Fibroblast of villous mesenchyme (primary cell): ENCODE results near the gene PRLHR. TPM values are rescaled to one million over a fixed set of nuclear protein-coding genes. Genes with fewer than 3 reads are reported as not detected.

Experiments used
- DNase-seq: peaks from one replicate; pipeline ENCODE4 v3.0.0-alpha.2; 2010; ENCODE audit warnings: low read depth
- H3K4me3 ChIP-seq: 2 replicates; pipeline ENCODE4 v1.5.1; 2011; ENCODE audit warnings: low read depth, mild to moderate bottlenecking, low read length
- total RNA-seq: library from RNA; depleted of rRNA; stranded (reverse); fragments of >200 nt; gene quantifications from 2 replicates; pipeline ENCODE4 v1.2.3, GENCODE V29; 2012
- TF ChIP-seq, protein P1 (sequence below): IDR thresholded peaks from 2 replicates; pipeline ENCODE4 v1.5.1; 2012; ENCODE audit warnings: low read depth, mild to moderate bottlenecking, low read length; ENCODE audit not compliant: insufficient read depth

PRLHR gene
- total RNA-seq, 1 donor, result not detected

DNA sequence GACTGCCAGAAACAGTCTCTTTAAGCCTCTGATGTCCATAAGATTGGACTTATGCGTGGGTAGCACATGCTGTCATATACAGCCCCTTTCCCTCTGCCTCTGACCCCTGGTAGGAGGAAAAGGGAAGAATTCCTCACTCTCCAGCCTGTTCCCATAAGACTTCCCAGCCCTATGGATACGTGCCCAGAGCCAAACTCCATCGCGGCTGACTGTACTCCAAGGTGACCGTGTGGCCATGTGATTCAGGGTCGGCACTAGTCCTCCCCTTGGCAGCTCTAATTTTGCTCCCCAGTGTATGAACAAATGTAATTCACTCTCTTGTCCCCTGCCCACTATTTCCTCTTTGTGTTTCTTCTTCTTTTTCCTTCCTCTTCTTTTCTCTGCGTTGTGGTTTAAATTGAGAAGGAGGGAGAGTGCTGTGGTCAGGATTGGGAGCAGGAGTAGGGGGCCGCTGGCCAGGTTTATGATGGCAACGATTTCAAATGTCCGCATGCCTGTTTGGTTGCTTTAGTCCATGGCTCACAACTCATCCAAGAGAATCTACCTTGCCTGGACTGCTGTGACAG, 43.8 kb downstream of the PRLHR start:
- no peak overlapping the region for H3K4me3 ChIP-seq
- DNase-seq, result no peak
- TF ChIP-seq, protein P1, sequence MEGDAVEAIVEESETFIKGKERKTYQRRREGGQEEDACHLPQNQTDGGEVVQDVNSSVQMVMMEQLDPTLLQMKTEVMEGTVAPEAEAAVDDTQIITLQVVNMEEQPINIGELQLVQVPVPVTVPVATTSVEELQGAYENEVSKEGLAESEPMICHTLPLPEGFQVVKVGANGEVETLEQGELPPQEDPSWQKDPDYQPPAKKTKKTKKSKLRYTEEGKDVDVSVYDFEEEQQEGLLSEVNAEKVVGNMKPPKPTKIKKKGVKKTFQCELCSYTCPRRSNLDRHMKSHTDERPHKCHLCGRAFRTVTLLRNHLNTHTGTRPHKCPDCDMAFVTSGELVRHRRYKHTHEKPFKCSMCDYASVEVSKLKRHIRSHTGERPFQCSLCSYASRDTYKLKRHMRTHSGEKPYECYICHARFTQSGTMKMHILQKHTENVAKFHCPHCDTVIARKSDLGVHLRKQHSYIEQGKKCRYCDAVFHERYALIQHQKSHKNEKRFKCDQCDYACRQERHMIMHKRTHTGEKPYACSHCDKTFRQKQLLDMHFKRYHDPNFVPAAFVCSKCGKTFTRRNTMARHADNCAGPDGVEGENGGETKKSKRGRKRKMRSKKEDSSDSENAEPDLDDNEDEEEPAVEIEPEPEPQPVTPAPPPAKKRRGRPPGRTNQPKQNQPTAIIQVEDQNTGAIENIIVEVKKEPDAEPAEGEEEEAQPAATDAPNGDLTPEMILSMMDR, result no peak

DNA sequence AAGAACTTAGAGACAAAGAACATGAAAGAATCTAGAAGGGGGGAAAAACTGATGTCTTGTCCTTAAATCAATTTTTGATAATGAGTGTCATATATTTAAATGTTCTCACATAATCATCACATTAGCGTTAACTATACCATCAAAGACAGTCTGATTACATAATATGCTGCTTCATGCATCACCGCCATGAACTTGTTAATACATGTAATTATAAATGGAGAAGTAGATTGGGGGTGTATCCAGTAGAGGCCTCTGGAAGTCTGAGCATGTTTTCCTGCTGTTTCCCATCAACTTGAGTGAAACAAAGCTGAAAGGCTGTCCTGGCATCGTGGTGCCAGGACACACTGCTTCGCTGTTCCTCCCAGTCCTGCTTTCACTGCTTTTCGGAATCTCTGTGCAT, 48.2 kb downstream of the PRLHR start:
- DNase-seq, result no peak
- no peak overlapping the region for H3K4me3 ChIP-seq
- TF ChIP-seq, protein P1, result no peak

DNA sequence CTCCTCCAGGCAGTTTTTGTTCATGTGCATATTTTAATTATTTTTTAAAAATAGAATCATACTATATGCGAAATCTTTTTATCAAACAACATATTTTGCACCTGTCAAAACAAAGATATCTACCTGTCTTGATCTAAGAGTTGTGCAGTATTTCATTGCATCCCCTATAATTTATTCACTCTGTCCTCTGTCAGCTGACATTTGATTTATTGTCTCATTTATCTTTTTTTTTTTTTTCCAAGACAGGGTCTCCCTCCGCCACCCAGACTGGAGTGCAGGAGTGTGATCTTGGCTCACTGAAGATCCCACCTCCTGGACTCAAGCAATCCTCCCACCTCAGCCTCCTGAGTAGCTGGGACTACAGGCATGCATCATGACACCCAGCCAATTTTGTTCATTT, 49.0 kb downstream of the PRLHR start:
- DNase-seq, result no peak
- H3K4me3 ChIP-seq, result no peak overlapping the region
- TF ChIP-seq, protein P1, result no peak

DNA sequence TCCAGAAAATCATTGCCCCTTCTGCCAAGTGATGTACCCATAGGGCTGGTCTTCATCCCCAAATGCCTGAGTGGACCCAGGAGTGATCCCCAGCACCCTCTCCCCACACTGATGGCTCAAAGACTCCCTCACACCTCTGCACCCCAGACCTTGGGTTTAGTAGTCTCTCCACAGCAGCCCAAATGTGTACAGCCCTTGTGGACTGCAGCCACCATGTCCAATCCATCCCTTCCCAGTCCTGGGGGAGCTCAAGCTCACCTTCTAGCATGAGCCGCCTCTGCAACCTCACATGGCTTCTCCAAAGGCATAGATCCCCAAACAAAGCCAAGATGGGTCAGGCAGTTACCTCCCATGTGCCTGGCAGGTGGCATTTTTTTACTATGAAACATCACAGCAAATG, 50.1 kb downstream of the PRLHR start:
- no peak for DNase-seq
- TF ChIP-seq, protein P1, result no peak
- H3K4me3 ChIP-seq, result no peak overlapping the region

DNA sequence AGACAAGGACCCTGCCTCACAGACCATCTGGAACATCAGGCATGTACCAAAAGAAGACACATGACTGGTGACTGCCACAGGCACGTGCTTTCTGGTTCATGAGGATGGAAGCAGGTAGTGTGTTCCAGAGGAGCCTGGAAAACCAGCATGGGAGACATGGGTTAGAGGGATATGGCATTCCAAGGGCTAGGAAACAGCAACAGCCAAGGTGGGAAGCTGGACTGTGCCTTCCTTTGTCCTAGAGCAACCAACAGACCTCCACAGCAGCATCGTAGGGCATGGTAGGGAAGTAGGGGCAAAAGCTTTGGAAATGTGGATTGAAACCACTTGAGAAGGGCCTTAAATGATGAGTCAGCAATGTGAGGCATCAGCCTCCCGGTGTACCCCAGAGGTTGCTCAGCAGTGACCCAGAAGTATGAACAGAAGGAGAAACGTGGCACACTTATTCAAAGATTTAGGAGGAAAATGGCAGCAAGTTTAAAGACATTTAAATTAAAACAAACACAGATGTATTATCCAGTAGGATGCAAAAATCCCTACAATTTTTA, 51.0 kb downstream of the PRLHR start:
- H3K4me3 ChIP-seq, result no peak overlapping the region

DNA sequence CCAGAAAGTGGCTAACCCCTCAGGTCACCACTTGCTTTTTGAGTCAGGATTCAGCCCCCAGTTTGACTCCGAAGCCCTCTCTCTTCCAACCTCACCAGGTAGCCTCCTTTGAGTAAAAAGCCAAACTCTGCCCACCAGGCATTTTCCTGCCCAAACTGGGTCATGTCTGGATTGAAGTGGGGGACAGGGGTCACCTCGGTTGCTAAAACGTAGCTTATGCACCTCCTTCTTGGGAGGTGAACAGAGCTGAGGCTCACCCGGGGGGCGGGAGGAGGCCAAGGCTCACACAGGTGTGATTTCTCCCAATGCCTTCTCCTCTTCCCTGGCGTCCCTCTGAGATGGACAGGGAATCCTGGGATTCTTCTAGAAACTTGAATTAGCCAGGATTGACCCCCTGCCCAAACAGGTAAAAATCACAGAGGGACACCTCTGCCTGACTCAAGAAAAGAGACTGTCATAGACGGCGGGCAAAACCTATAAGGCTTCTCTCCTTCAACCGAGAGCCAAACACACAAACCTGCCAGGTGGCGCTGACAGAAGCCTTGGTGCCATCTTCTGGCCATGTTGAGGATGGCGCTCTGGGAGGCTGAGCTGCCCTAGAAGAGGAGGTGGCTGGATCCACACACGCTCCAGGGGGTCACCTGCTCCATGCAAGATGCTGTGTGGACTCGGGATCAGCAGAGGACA, 51.6 kb downstream of the PRLHR start:
- no peak overlapping the region for H3K4me3 ChIP-seq
- TF ChIP-seq, protein P1, result peak; percentile 51
- peak; percentile 17 for DNase-seq

More for the DNA sequence above, 51.0 kb downstream of the PRLHR start:
- no peak for DNase-seq
- TF ChIP-seq, protein P1, result no peak
